SK-N-SH (cell line): ENCODE results near the gene DMD. TPM values are rescaled to one million over a fixed set of nuclear protein-coding genes. Genes with fewer than 3 reads are reported as not detected.

Experiments used
- CTCF ChIA-PET: fragments of 300-600, 350-600 bp; formaldehyde crosslinking; extraction: SDS; loops from one replicate; lab custom pipeline; 2021; lab: Yijun Ruan, JAX
- POLR2A ChIA-PET: fragments of 350-600 bp; sonication (Branson Sonifier 250); formaldehyde crosslinking; extraction: SDS; loops from one replicate; lab custom pipeline; 2020; ENCODE audit warnings: antibody characterized with exemption, inconsistent platforms; lab: Yijun Ruan, JAX
- DNase-seq: peaks from one replicate; pipeline ENCODE4 v3.0.0; 2012
- H2AFZ ChIP-seq: fragments of 200-600 bp; sonication (generic); 2 replicates; pipeline ENCODE4 v1.8.1; 2016; ENCODE audit warnings: antibody characterized with exemption, mild to moderate bottlenecking, low read depth
- H3F3A ChIP-seq: fragments of 200-600 bp; sonication (generic); replicated peaks from 2 replicates; pipeline ENCODE3; 2016; ENCODE audit warnings: antibody characterized with exemption, mild to moderate bottlenecking; ENCODE audit not compliant: insufficient read depth
- H3K27ac ChIP-seq, 2 experiments: fragments of 200-500 bp in 1 of 2; fragments of 200-600 bp in 1 of 2; sonication (Bioruptor generic) in 1 of 2; sonication (generic), shearing (Covaris generic) in 1 of 2; 2 replicates each; pipeline versions ENCODE4 v1.5.1 to v1.6.1; 2014 to 2016; ENCODE audit warnings: low read depth in 2 of 2, inconsistent platforms in 1 of 2, low read length in 1 of 2, mild to moderate bottlenecking in 1 of 2, mixed read lengths in 1 of 2
- H3K27me3 ChIP-seq: fragments of 200-600 bp; sonication (generic), shearing (Covaris generic); 2 replicates; pipeline ENCODE4 v1.6.1; 2016; ENCODE audit warnings: mixed run types; ENCODE audit not compliant: insufficient read depth
- H3K36me3 ChIP-seq, 2 experiments: fragments of 200-500 bp in 1 of 2; fragments of 200-600 bp in 1 of 2; sonication (Bioruptor generic) in 1 of 2; sonication (generic) in 1 of 2; replicated peaks in 1 of 2; 2 replicates each; pipeline versions ENCODE3 to v1.5.1; 2014 to 2016; ENCODE audit warnings: low read length in 1 of 2, mild to moderate bottlenecking in 1 of 2; ENCODE audit not compliant: insufficient read depth in 2 of 2, control insufficient read depth in 1 of 2
- H3K4me1 ChIP-seq, 2 experiments: fragments of 200-500 bp in 1 of 2; fragments of 200-600 bp in 1 of 2; sonication (Bioruptor generic) in 1 of 2; sonication (generic), shearing (Covaris generic) in 1 of 2; 2 replicates each; pipeline versions ENCODE4 v1.5.1 to v1.6.1; 2014 to 2016; ENCODE audit warnings: low read depth in 1 of 2, low read length in 1 of 2, mixed run types in 1 of 2; ENCODE audit not compliant: insufficient read depth in 2 of 2, control insufficient read depth in 1 of 2
- H3K4me2 ChIP-seq: fragments of 200-600 bp; sonication (generic), shearing (Covaris generic); 2 replicates; pipeline ENCODE4 v1.6.1; 2017; ENCODE audit warnings: mixed run types
- H3K4me3 ChIP-seq, 2 experiments: fragments of 200-500 bp in 1 of 2; fragments of 200-600 bp in 1 of 2; sonication (Bioruptor generic) in 1 of 2; sonication (generic), shearing (Covaris generic) in 1 of 2; 2 replicates each; pipeline versions ENCODE4 v1.5.1 to v1.8.1; 2014 to 2016; ENCODE audit warnings: low read depth in 2 of 2, inconsistent platforms in 1 of 2, low read length in 1 of 2, mild to moderate bottlenecking in 1 of 2, mixed read lengths in 1 of 2, moderate library complexity in 1 of 2
- H3K79me2 ChIP-seq: fragments of 200-600 bp; sonication (generic); 2 replicates; pipeline ENCODE4 v1.8.1; 2017; ENCODE audit warnings: mild to moderate bottlenecking; ENCODE audit not compliant: insufficient read depth
- H3K9ac ChIP-seq: fragments of 200-600 bp; sonication (generic); 2 replicates; pipeline ENCODE4 v1.6.1; 2017; ENCODE audit warnings: mixed run types
- H3K9me2 ChIP-seq: fragments of 200-600 bp; sonication (generic); 2 replicates; pipeline ENCODE4 v1.6.1; 2017; ENCODE audit warnings: mixed run types
- H3K9me3 ChIP-seq: fragments of 200-600 bp; sonication (generic); 2 replicates; pipeline ENCODE4 v1.6.1; 2017; ENCODE audit warnings: mixed run types, mild to moderate bottlenecking, moderate library complexity
- H4K20me1 ChIP-seq: fragments of 200-600 bp; sonication (generic); 2 replicates; pipeline ENCODE4 v1.6.1; 2017; ENCODE audit warnings: mild to moderate bottlenecking, mixed run types; ENCODE audit not compliant: insufficient read depth
- ELF1 ChIP-seq: IDR thresholded peaks from 2 replicates; pipeline ENCODE4 v1.4.0; 2012
- EZH2phosphoT487 ChIP-seq: fragments of 200-600 bp; sonication (generic); IDR thresholded peaks from 2 replicates; pipeline ENCODE4 v1.6.1; 2017; ENCODE audit warnings: low read depth, mixed run types, mild to moderate bottlenecking, antibody characterized with exemption, moderate library complexity, borderline replicate concordance
- FOSL2 ChIP-seq: IDR thresholded peaks from 2 replicates; pipeline ENCODE4 v1.4.0; 2012; ENCODE audit warnings: low read depth, mild to moderate bottlenecking, moderate library complexity, borderline replicate concordance
- FOXJ3 ChIP-seq: sonication (generic); formaldehyde crosslinking; IDR thresholded peaks from 2 replicates; pipeline ENCODE4 v1.5.1; 2020; ENCODE audit warnings: mild to moderate bottlenecking, missing genetic modification reagents
- IRF3 ChIP-seq: fragments of 150-350 bp; IDR thresholded peaks from 2 replicates; pipeline ENCODE4 v1.6.1; 2016; ENCODE audit warnings: mild to moderate bottlenecking, low read depth, low read length
- MEF2A ChIP-seq: IDR thresholded peaks from 2 replicates; pipeline ENCODE4 v1.4.0; 2012; ENCODE audit warnings: low read depth, borderline replicate concordance
- NFIC ChIP-seq: IDR thresholded peaks from 2 replicates; pipeline ENCODE4 v1.4.0; 2012; ENCODE audit warnings: borderline replicate concordance
- PBX3 ChIP-seq: IDR thresholded peaks from 2 replicates; pipeline ENCODE4; 2012
- POLR2AphosphoS5 ChIP-seq: IDR thresholded peaks from 2 replicates; pipeline ENCODE4 v1.6.1; 2012; ENCODE audit warnings: low read depth, low read length
- RCOR1 ChIP-seq: fragments of 150-350 bp; IDR thresholded peaks from 2 replicates; pipeline ENCODE4 v1.6.1; 2017; ENCODE audit warnings: antibody characterized with exemption, low read length
- RFX5 ChIP-seq: IDR thresholded peaks from 2 replicates; pipeline ENCODE4 v1.6.1; 2012; ENCODE audit warnings: mild to moderate bottlenecking, improper control_type of control experiment, low read length
- RXRA ChIP-seq: IDR thresholded peaks from 2 replicates; pipeline ENCODE4 v1.4.0; 2012; ENCODE audit warnings: low read depth, mild to moderate bottlenecking, borderline replicate concordance
- SIN3A ChIP-seq: IDR thresholded peaks from 2 replicates; pipeline ENCODE4 v1.6.1; 2012; ENCODE audit warnings: low read depth, mild to moderate bottlenecking, low read length, moderate library complexity, borderline replicate concordance
- SMC3 ChIP-seq: IDR thresholded peaks from 2 replicates; pipeline ENCODE4 v1.6.1; 2012; ENCODE audit warnings: low read depth, low read length, improper control_type of control experiment
- TAF1 ChIP-seq: IDR thresholded peaks from 2 replicates; pipeline ENCODE4 v1.6.1; 2012; ENCODE audit warnings: low read depth, mild to moderate bottlenecking, low read length, moderate library complexity, borderline replicate concordance
- TCF12 ChIP-seq: IDR thresholded peaks from 2 replicates; pipeline ENCODE4 v1.4.0; 2012
- TEAD4 ChIP-seq: IDR thresholded peaks from 2 replicates; pipeline ENCODE4 v1.4.0; 2012; ENCODE audit warnings: mild to moderate bottlenecking, borderline replicate concordance; ENCODE audit not compliant: insufficient read depth
- USF1 ChIP-seq: IDR thresholded peaks from 2 replicates; pipeline ENCODE4 v1.4.0; 2012; ENCODE audit warnings: low read depth, borderline replicate concordance
- YY1 ChIP-seq: IDR thresholded peaks from 2 replicates; pipeline ENCODE4 v1.4.0; 2012; ENCODE audit warnings: low read depth, mild to moderate bottlenecking
- WGBS: methylation state at CpG from one replicate; pipeline ENCODE4 v1.1.6; 2017; ENCODE audit warnings: low lambda C conversion rate; 5-methylcytosine and 5-hydroxymethylcytosine counted together
- polyA plus RNA-seq, 3 experiments: library from polyadenylated mRNA; depleted of rRNA; stranded (reverse); fragments of >200 nt; gene quantifications; 2 replicates each; pipeline ENCODE4 v1.2.3, GENCODE V29; 2012
- TF ChIP-seq, protein P1 (sequence below): IDR thresholded peaks from 2 replicates; pipeline ENCODE4 v1.4.0; 2012; ENCODE audit warnings: low read depth, borderline replicate concordance
- TF ChIP-seq, protein P2 (sequence below): IDR thresholded peaks from 2 replicates; pipeline ENCODE4 v1.4.0; 2012; ENCODE audit warnings: low read depth
- TF ChIP-seq, protein P3 (sequence below): IDR thresholded peaks from 2 replicates; pipeline ENCODE4 v1.6.1; 2012; ENCODE audit warnings: mild to moderate bottlenecking, low read depth, low read length, moderate library complexity

The DMD gene
- polyA plus RNA-seq, 1 of the 3 experiments (the other 2 are of a cell fraction), result 3.9 TPM

GRCh38 chrX:32026772-32027171 is 1184.6 kb downstream of the DMD start (continued):
- TF ChIP-seq, protein P1, sequence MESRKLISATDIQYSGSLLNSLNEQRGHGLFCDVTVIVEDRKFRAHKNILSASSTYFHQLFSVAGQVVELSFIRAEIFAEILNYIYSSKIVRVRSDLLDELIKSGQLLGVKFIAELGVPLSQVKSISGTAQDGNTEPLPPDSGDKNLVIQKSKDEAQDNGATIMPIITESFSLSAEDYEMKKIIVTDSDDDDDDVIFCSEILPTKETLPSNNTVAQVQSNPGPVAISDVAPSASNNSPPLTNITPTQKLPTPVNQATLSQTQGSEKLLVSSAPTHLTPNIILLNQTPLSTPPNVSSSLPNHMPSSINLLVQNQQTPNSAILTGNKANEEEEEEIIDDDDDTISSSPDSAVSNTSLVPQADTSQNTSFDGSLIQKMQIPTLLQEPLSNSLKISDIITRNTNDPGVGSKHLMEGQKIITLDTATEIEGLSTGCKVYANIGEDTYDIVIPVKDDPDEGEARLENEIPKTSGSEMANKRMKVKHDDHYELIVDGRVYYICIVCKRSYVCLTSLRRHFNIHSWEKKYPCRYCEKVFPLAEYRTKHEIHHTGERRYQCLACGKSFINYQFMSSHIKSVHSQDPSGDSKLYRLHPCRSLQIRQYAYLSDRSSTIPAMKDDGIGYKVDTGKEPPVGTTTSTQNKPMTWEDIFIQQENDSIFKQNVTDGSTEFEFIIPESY, result no peak
- TF ChIP-seq EZH2phosphoT487, result no peak
- TF ChIP-seq TAF1, result no peak
- TF ChIP-seq FOXJ3 (CRISPR knock-in tag), result no peak

- WGBS, result 20% methylated on average over 9 of the region's 9 CpGs
- no peak overlapping the region for H2AFZ ChIP-seq
- H3K79me2 ChIP-seq, result no peaks in the 10 kb centered on the region
- TF ChIP-seq PBX3, result no peak
- TF ChIP-seq ELF1, result no peak
- TF ChIP-seq MEF2A, result no peak
- TF ChIP-seq FOXJ3 (CRISPR knock-in tag), result no peak
- TF ChIP-seq SIN3A, result no peak
- no peak for TF ChIP-seq FOSL2
- TF ChIP-seq, protein P2, sequence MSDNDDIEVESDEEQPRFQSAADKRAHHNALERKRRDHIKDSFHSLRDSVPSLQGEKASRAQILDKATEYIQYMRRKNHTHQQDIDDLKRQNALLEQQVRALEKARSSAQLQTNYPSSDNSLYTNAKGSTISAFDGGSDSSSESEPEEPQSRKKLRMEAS, result no peak
- TF ChIP-seq RFX5, result no peak
- TF ChIP-seq RCOR1, result no peak
- TF ChIP-seq YY1, result no peak
- TF ChIP-seq TEAD4, result no peak
- TF ChIP-seq POLR2AphosphoS5, result no peak
- TF ChIP-seq RXRA, result no peak
- no peak for TF ChIP-seq TCF12
- no peak for TF ChIP-seq NFIC
- no peak for TF ChIP-seq IRF3
- TF ChIP-seq, protein P3, sequence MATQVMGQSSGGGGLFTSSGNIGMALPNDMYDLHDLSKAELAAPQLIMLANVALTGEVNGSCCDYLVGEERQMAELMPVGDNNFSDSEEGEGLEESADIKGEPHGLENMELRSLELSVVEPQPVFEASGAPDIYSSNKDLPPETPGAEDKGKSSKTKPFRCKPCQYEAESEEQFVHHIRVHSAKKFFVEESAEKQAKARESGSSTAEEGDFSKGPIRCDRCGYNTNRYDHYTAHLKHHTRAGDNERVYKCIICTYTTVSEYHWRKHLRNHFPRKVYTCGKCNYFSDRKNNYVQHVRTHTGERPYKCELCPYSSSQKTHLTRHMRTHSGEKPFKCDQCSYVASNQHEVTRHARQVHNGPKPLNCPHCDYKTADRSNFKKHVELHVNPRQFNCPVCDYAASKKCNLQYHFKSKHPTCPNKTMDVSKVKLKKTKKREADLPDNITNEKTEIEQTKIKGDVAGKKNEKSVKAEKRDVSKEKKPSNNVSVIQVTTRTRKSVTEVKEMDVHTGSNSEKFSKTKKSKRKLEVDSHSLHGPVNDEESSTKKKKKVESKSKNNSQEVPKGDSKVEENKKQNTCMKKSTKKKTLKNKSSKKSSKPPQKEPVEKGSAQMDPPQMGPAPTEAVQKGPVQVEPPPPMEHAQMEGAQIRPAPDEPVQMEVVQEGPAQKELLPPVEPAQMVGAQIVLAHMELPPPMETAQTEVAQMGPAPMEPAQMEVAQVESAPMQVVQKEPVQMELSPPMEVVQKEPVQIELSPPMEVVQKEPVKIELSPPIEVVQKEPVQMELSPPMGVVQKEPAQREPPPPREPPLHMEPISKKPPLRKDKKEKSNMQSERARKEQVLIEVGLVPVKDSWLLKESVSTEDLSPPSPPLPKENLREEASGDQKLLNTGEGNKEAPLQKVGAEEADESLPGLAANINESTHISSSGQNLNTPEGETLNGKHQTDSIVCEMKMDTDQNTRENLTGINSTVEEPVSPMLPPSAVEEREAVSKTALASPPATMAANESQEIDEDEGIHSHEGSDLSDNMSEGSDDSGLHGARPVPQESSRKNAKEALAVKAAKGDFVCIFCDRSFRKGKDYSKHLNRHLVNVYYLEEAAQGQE, result no peak
- no peak for TF ChIP-seq SMC3
- no peak for TF ChIP-seq USF1
- POLR2A ChIA-PET, result interaction anchor here (0.6 kb wide), 1 partner anchor 9 kb away, joined by 5 read pairs; no protein-coding TSS in a partner anchor
- no peak overlapping the region for H3K4me2 ChIP-seq
- H3K9me2 ChIP-seq, result no peaks in the 10 kb centered on the region
- no peaks in the 10 kb centered on the region for H4K20me1 ChIP-seq
- no peak for DNase-seq
- no peaks in the 10 kb centered on the region for H3K4me1 ChIP-seq
- H3K9me3 ChIP-seq, result no peaks in the 10 kb centered on the region
- H3K36me3 ChIP-seq, result no peaks in the 10 kb centered on the region
- H3K9ac ChIP-seq, result no peak overlapping the region
- CTCF ChIA-PET, result no interaction called here
- no peaks in the 10 kb centered on the region for H3F3A ChIP-seq
- H3K27ac ChIP-seq, result no peak overlapping the region
- H3K27me3 ChIP-seq, result no peaks in the 10 kb centered on the region
- H3K4me3 ChIP-seq, result no peak overlapping the region
These were observed 1187.3 kb downstream of the DMD start for GRCh38 chrX:32024072-32024471.
